ENCODE results near the gene ETV3.
"Not testable (repeated sequence)": the region's sequence is repeated elsewhere in the genome, so short reads cannot be mapped to it uniquely, and the experiment has no call there.

The ETV3 gene

DNA sequence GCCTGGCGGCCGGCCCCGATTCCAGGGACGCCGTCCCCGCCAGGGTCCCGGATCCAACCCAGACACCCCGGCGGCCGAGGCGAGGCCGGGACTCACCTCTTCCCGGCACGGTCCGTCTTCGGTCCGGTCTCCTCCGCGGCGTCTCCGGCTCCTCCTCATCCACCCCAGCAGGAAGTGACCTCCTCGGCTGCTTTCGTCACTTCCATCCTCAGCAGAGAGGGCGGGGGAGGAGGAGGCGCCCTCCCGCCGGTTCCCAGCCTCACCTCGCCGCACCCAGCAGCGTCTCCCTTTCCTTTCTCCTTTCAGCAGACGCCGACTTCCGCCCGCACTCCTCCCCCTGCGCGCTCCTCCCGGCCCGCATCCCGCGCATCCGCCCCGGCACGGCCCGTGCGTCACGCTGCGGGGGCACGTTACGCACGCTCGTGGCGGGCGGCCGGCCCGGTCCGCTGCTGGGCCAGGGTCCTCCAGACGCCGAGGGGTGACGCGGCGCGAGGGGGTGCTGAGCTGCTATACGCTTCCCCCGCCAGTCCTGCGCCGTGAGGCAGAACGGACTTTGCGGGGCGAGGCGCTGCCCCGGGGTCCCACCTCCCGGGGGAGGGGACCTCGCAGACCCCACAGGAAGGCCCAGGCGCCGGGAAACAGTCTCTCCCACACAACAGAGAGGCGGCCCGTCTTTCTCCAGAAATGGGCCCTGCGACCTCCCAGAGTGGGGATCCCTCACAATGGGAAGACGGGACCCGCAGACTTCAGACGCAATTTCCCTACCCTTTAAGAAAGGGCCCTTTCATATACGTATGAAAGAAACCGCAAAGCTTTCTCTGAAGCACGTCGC is at the start of gene ETV3:
Gene ETV3 (minus strand): TSS at position 176 of the 832 bp plus-strand sequence. CDS start 2,043 bp downstream, outside the sequence.
- DNase-seq = peak; percentile 96

DNA sequence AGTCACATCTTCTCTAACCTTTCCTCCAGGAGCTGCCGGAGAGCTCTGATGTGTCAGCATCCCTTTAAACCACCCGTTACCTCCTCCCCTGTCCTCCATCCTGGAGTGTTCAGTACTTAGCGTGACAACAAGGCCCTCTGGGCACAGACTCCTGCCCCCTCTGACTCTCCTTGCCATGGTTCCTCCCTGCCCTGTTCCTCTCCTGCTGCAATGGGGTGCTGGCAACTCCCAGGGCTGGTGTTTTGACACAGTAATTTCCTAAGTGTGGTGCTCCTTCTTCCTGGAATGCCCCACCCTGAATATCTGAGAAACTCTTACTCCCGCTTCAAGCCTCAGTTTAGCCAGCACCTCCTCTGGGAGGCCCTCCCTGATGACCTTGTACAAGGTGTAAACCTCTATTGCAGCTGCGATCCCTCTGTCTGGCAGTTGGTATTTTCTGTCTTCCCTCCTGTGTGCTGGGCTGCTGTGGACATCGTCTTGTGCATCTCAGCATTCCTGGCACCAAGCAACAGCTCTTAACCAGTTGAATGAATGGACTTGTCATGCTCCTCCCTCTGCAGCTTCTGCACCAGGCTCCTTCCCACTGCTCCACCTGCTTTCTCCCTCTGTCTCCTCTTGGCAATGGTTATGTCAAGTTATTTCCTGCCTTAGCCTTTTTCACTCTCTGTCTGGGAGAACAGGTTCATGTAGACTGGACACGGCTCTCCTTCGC is 48.2 kb upstream of the ETV3 start:
- DNase-seq = no peak

DNA sequence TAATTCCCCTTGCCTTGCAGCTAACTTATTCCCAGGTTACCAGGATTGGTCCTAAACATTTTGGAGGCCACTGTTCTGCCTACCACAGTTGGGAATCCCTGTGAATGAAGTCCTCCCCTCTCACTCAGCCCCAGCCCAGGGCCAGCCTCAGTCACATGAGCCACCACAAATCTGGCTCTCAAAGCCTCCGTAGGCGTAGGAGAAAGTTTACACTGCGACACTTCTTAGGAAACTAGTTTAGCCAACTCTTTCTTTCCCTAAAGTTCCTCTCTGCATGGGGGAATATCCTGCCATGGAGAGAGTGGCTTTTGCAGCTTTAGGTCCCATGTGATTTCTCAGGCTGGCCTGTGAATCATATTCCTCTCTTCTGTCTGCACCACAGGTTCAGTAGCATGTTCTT is 45.7 kb upstream of the ETV3 start:
- no peak for DNase-seq

DNA sequence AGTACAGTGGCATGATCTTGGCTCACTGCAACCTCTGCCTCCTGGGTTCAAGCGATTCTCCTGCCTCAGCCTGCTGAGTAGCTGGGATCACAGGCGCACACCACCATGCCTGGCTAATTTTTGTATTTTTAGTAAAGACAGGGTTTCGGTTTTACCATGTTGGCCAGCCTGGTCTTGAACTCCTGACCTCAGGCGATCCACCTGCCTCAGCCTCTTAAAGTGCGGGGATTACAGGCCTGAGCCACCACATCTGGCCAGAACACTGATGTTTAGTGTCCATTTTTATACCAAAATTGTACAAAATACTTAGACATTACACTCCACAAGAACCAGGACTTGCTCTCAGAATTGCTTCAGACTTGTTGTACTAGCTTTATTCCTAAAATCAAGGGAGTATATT is 44.2 kb upstream of the ETV3 start:
- not testable (repeated sequence) for DNase-seq

DNA sequence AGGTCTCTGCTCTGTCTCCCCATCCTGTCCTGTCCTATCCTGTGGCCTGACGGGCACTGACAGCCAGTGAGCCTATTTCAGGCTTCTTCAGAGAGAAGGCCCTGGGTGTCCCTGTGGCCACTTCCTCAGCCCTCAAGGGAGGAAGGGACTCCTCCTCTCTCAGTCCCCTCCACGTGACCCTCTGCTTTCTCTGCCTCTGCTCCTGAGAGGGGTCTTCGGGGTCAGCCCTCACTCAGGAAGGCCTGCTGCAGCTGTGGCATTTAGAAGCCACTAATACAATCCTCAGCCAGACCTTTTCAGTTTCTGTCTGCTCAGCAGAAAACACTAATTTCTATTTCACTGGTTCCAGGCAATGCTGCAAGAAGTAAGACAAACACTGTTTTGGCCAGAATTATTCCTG is 43.6 kb upstream of the ETV3 start:
- no peak for DNase-seq

DNA sequence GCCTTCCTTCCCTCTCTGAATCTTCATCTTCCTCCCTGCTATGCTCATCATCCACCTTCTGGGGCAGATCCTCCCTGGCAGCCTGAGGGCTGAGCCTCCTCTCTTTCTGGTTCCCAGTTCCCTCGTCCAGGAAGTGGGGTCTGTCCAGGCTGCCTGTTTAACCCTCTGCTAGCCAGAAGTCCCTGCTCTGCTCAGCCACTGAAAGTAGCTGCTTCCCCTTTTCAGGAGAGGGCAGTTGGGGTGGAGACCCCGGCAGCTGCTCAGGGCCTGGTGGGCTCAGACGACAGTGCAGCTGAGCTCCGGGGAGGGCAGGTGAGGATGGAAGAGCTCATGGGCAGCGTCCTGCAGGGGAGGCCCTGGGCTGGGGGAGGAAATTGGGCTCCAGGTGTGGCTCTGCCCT is 43.1 kb upstream of the ETV3 start:
- DNase-seq = no peak

DNA sequence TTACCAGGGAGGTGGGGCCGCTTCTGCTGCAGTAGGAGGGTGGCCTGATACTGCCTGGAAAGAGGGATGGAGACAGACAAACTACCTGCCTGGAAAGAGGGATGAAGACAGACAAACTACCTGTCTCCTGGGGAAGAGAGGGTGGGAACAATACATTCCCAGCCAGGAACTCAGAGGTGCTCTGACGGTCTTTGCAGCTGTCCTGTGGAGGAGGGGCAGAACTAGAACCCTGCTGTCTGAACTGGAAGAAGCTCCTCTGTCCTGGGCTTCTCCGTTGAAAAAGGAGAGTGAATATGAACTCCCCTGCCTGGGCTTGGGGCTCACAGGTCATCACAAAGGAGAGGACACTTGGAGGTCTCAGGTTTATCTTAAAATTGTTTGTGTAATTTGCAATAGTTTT is 40.3 kb upstream of the ETV3 start:
- DNase-seq = no peak

DNA sequence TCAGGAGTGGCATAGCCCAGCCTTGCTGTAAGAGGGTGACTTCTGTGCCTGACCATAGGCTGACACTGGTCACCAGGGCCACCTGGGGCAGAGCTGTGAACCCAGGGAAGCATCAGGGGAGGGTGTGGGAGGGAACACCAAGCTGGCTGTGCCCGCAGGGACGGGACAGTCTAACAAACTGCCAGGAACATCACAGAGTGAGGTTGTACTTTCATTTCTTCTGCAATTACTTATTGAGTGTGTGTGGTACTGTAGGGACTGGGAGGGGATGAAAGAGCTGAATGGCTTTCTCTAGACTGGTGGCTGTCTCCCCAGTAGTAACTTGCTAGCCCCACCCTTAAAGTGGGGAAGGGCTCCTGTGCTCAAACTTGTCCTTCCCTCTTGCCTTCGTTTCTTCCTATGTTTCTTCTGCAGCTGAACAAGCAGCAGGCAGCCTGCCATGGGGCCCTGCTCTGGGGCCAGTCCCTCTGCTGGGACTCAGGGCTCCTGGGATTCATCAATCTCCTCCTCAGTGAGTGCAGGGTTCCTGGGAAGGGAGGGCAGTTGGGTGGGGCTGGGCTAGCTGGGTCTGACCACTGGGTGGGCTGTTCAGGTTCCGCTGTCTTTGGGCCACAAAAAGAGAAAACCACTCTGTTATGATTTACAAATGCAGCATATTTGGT is 39.7 kb upstream of the ETV3 start:
- no peak for DNase-seq

DNA sequence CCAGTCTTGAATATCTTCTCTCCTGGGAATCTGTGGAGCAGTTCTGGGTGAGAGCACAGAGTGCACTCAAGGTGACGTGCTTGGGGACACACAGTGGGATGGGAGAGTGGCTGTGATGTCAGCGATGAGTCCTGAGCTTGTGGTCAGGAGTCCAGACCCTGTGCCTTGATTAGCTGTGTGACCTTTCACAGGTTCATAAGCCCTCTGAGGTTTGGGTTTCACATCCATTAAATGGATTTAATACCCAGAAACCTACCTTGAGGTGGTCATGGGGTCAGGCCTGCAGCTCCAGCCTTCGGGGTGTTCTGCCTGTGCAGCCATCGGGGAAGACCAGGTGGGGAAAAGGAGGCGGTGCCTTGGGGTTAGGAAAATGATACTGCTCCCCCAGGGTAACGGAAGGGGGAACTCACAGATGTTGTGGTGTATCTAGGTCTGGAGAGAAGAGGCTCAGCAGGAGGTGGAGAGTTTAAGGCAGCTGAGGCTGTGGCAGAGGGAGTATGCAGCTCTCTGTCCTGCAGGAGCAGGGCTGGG is 38.5 kb upstream of the ETV3 start:
- no peak for DNase-seq

DNA sequence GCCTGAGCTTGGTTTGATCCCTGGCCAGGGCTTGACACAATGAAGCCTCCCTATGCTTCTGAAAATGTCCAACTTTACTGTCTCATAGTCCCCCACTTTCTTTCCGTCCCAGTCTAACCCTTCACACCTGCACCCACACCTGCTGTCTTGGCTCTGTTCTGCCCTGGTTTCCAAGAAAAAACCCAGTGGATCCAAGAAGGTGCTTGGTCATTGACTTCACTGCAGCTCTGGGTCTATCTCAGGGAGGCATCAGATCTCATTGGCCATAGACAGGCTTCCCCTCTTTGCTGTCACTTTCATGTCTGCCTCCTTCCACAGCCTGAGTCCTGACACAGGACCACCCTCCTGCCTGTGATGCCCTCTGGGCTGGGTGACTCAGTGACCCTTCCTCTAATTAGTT is 37.8 kb upstream of the ETV3 start:
- no peak for DNase-seq

DNA sequence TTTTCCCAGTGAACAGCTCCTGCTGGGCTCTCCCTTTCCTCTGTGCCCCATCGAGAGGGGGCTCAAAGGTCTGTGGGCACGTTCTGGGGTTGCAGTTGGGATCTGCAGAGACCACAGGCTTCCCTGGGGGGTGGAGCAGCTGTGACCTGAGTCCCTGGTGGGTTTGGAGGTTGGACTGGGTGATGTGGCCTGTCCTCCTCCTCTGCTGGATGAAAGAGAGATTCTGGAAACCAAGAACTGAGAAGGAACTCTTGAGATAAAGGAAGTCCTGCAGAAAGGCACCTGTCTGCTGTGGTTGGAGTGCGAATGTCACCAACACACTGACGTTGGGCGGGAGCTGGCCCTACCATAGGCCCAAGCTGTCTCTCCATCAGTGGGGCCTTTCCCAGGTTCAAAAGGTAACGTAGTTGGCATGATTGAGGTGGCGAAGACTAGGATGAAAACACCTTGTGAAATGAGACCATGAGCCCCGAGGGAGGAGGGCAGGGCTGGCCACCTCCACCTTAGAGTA is 35.8 kb upstream of the ETV3 start:
- no peak for DNase-seq

DNA sequence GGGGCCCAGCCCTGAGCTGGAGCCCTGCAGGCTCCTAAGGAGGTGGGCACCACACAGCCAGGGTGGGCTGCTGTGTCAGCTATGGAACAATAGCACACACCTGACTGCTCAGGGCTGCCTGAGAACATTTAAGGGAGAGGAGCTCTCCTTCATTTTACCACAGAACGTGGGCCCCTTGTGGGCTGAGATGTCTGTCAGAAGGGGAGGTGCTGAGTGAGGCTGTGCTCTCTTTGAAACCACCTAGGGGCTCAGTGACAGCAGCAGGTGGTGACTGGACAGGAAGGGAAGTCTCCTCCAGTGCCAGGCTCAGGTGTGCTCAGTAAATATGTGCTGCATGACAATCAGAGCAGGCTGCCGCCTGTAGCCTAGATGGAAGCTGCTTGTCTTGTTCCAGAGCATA is 35.0 kb upstream of the ETV3 start:
- not testable (repeated sequence) for DNase-seq

DNA sequence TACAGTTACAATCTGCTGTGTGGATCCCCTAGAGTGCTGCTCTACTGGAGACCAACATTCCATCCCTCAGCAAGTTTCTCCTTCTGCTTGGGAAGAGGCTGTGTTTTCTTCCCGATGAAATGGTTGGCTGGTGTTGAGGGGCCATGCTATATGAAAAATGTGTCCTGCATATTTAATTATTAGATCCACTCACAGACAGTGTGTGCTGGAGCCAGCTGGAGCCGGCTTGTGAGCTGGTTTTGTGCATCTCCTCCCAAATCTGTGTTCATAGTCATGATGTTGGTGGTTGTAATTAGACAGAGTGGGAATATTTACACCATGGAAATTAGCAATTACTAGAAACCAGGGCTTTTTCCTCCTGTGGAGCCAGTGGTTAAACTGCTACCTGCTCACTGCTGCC is 34.4 kb upstream of the ETV3 start:
- not testable (repeated sequence) for DNase-seq

DNA sequence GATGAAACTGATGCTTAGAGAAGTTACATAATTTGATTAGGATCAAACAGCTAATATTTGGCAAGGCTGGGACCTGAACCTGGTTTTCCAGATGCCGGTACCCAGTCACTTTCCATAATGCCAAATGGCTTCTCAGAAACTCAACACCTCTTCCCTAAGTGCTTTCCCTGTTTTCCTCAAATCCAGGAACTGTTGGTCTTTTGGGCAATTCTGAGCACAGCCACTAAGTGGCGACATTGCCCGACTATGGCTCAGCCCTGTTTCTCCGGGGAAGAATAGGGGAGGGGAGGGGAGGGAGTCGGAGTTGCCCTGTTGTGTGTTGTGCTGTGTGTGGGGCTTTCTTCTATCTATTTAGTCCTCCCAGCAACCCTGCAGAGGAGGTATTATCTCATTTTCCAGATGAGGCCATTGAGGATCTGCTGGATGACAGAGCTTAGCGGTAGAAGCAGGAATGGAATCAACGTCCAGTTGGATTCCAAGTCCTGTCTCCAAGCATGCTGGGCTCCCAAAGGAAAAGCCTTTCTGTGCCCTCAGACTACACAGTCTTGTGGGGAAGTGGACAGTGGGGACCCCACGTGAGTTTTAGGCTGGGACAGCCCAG is 33.8 kb upstream of the ETV3 start:
- not testable (repeated sequence) for DNase-seq

DNA sequence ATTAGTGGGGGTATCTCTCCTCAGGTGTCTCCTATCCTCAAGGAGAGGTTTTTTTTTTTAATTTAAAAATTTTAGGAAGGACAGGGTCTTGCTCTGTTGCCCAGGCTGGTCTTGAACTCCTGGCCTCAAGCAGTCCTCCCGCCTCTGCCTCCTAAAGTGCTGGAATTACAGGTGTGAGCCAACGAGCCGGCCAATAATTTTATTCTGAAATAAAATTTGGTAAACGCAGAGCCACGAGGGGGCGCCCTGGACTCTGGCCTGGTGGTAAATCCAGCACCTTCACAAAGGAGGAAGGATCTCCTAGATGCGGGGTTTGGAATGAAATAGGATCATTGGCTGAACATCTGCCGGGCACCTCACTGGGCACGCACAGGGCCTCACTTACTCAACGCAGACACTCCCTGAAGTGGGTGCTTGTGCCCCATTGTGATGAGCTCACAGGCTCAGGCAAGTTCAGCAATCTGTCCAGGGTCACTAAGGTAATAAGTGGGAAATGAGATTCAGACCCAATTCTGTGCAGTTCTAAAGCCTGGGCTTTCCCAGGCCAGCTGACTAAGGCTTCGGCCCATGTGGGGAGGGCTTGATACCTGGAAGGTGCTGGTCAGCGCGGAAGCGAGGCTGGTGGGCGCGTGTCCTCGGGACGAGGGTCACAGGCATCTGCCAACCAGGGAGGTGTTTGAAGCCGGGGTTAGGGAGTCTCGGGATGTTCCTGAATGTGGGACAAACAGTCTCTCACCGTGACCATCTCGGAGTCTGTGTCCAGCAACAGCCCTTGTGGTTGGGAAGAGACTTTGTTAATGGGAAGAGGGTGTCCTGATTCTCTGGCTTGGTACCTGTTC is 32.7 kb upstream of the ETV3 start:
- DNase-seq = peak; percentile 16

DNA sequence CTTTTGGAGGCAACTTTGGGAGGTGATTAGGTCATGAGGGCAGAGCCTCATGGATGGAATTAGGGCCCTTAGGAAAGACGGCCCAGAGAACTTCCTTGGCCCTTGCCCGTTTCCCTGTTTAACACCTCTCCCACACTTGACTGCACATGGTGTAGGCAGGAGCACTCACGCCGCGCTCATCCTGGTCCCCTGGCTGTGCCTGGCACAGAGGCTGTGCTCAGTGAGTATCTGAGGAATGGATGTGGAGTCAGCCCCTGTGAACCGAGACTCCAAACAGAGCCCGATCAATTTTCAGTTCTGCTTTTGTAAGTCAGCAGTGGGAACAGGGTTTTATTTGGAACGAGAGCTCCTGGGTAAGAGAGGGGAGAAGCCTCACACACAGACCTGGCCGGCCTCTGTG is 29.8 kb upstream of the ETV3 start:
- DNase-seq = no peak

DNA sequence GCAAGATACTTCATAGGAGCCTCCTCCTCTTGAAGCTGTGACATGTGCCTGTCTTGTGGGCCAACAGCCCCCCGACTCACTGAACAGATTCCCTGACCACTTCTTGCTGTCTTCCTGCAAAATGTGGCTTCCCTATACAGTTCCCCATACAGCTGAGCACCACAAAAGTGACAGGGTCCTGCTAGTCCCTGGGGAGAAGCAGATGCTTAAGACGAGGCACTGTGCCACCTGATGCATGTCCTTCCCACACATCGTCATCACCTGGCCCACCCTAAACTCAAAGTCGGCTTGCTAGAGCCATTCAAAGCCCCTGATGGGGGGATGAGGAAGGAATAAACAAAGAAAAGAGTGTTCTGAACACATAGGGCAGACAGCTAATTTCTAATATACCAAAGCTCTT is 29.2 kb upstream of the ETV3 start:
- DNase-seq = no peak

DNA sequence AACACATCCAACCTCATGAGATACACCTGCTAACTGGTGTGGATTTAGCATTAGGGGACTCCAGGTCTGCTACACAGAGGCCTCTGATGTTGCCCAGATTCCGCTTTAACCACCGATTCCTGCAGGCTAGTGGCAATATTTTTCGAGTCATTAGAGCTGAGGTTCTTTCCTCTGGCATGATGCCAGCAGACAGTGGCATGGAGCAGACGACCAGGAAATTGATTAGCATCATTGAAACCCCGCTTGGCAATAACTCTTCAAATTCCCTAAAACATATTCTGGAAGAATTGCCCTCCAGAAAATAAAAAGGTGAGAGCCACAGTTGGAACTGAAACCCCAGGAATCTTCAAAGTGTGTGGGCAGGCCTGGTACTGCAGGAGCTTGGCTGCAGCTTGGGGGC is 28.4 kb upstream of the ETV3 start:
- no peak for DNase-seq

DNA sequence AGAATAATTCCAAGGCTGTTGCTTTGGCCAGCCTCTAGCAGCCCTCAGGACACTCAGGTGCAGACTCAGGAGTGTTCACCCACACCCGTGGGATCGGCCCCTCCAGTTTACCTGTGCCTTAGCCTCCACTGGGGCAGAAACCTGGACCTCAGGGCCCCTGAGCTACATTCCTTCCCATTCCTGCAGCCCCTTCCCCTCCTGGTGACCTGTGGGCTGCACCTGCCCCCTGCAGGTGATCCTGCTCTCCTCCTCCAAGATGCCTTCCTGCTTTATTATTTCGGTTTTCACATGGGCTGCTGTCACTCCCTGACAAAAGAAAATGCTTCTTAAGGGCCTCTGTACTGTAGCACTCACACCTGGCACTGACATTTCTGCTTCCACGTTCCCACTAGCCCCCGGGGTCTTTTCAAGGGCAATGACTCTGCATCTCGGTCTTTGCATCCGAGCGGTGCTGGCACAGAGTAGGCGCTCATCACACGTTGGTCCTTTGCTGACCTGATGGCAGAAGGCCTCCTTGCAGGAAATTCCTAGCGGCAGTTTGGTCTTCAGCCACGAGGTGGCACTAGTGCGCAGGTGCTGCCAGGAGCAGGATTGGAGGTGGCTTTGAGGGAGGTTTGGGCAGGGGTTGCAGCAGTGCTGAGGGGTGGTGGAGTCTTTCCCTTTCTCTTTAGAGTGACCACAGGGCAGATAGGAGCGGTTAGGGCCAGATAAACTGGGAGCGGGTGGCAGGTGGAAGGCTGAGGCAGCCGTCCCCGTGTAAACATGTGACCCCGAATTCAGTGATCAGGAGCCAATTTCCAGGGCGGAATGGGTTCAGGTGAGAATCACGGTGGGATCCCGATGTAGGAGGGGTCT is 25.3 kb upstream of the ETV3 start:
- peak; percentile 41 for DNase-seq

DNA sequence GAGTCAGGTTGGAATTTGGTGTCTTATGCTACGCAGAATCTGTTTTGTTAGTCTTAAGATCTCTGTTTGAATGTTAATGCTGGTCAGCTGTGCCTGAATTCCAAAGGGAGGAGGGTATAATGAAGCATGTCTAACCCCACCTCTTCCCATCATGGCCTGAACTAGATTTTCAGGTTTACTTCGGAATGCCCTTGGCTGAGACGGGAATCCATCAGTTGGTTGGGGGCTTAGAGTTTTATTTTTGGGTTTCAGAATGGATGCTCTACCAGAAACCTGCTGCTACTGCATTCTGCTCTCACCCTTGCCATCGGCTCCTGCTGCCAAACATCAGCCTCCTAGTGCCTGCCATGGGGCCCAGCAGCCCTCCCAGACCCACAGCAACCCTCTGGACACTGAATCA is 24.1 kb upstream of the ETV3 start:
- DNase-seq = no peak

DNA sequence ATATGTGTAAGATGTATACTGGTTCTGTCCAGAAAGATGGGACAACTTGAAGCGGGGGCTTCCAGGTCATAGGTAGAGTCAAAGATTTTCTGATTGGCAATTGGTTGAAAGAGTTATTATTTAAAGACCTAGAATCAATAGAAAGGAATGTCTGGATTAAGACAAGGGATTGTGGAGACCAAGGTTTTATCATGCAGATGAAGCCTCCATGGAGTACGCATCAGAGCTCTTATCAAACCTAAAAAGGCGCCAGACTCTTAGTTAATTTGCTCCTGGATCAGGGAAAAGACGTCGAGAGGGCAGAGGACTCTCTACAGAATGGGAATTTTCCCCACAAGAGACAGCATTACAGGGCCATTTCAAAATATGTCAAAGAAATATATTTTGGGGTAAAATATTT is 23.7 kb upstream of the ETV3 start:
- no peak for DNase-seq
